MCF 10A (cell line): ENCODE data around the gene GNB5. TPM values are rescaled to one million over a fixed set of nuclear protein-coding genes. Genes with fewer than 3 reads are reported as not detected.
A peak's percentile ranks its signal among the peaks of the same experiment; 100 is the strongest.

Experiments
- BruUV-seq: library from RNA; stranded (reverse); fragments of 400-500 nt; replicated peaks from 2 replicates; lab custom pipeline; 2021; lab: Mats Ljungman, UMichigan
- CTCF ChIA-PET: fragments of 300-600 bp; sonication (Branson Sonifier 250); formaldehyde crosslinking; extraction: SDS; loops from one replicate; lab custom pipeline; 2021; ENCODE audit warnings: antibody characterized with exemption, inconsistent platforms; lab: Yijun Ruan, JAX
- POLR2A ChIA-PET: fragments of 300-600, 350-650 bp; sonication (Branson Sonifier 250); formaldehyde crosslinking; extraction: SDS; loops from one replicate; lab custom pipeline; 2020; ENCODE audit warnings: antibody characterized with exemption, inconsistent platforms; lab: Yijun Ruan, JAX
- DNase-seq: peaks from one replicate; pipeline ENCODE4 v3.0.0-alpha.2; 2018; ENCODE audit not compliant: unreplicated experiment
- H3K27ac Mint-ChIP-seq: one replicate; pipeline ENCODE4 v1.8.0; 2022; ENCODE audit warnings: mild to moderate bottlenecking, low read depth, mixed read lengths; ENCODE audit not compliant: unreplicated experiment
- H3K27me3 Mint-ChIP-seq: one replicate; pipeline ENCODE4 v1.8.0; 2022; ENCODE audit warnings: mixed read lengths; ENCODE audit not compliant: insufficient read depth, unreplicated experiment
- H3K36me3 Mint-ChIP-seq: one replicate; pipeline ENCODE4 v1.8.0; 2022; ENCODE audit warnings: mild to moderate bottlenecking, moderate library complexity, mixed read lengths; ENCODE audit not compliant: insufficient read depth, unreplicated experiment
- H3K4me1 Mint-ChIP-seq: one replicate; pipeline ENCODE4 v1.8.0; 2022; ENCODE audit warnings: mixed read lengths; ENCODE audit not compliant: insufficient read depth, unreplicated experiment
- H3K4me3 Mint-ChIP-seq: one replicate; pipeline ENCODE4 v1.8.0; 2022; ENCODE audit warnings: mild to moderate bottlenecking, moderate library complexity, mixed read lengths; ENCODE audit not compliant: unreplicated experiment
- H3K9me3 Mint-ChIP-seq: one replicate; pipeline ENCODE4 v1.8.0; 2022; ENCODE audit warnings: mixed read lengths; ENCODE audit not compliant: unreplicated experiment
- CTCF ChIP-seq: fragments of 200-600 bp; IDR thresholded peaks from one replicate; pipeline ENCODE4 v1.8.0; 2022; ENCODE audit warnings: antibody characterized with exemption, mild to moderate bottlenecking; ENCODE audit not compliant: unreplicated experiment
- intact Hi-C: fragments of 100-400 bp; cut with micrococcal nuclease; formaldehyde crosslinking; loops from 2 replicates; pipeline ENCODE4 v1.14.1; 2022
- total RNA-seq: library from RNA; stranded (reverse); gene quantifications from 2 replicates; pipeline ENCODE4 v1.2.3, GENCODE V29; 2022

The GNB5 gene
- total RNA-seq, 1 experiment from 2014 or later, result 31.8 TPM

DNA sequence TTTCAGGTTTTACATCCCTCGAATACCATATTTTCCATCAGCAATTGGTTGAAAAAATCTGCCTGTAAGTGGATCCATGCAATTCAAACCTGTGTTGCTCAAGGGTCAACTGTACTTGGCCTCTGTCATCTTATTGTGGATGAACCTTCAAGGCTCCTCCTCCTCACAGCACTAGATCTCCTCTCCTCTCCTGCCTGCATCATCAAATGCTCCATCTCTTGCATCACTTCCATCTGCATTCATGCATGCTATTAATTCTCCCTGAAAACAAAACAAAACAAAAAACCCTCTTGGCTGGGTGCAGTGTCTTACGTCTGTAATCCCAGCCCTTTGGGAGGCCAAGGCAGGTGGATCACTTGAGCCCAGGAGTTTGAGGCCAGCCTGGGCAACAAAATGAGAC lies 88.7 kb downstream of the GNB5 start:
- BruUV-seq, result no TSS peak
- H3K27ac Mint-ChIP-seq, result peak overlapping the region; percentile 92
- intact Hi-C loops, result no loop called here
- CTCF ChIA-PET, result interaction anchor here (1.1 to 1.8 kb wide), 2 partner anchors 37 to 122 kb away, joined by 3 to 10 read pairs; no protein-coding TSS in a partner anchor
- no peak overlapping the region for H3K4me3 Mint-ChIP-seq
- DNase-seq, result peak; percentile 91
- peaks cover 36% of the 10 kb centered on the region for H3K4me1 Mint-ChIP-seq
- no peak for TF ChIP-seq CTCF
- H3K27me3 Mint-ChIP-seq, result no peaks in the 10 kb centered on the region
- POLR2A ChIA-PET, result interaction anchor here (0.9 to 2.3 kb wide), 9 partner anchors 8 to 121 kb away, joined by 3 to 18 read pairs (median 4); no protein-coding TSS in a partner anchor
- no peaks in the 10 kb centered on the region for H3K9me3 Mint-ChIP-seq
- H3K36me3 Mint-ChIP-seq, result peaks cover under 1% of the 10 kb centered on the region

DNA sequence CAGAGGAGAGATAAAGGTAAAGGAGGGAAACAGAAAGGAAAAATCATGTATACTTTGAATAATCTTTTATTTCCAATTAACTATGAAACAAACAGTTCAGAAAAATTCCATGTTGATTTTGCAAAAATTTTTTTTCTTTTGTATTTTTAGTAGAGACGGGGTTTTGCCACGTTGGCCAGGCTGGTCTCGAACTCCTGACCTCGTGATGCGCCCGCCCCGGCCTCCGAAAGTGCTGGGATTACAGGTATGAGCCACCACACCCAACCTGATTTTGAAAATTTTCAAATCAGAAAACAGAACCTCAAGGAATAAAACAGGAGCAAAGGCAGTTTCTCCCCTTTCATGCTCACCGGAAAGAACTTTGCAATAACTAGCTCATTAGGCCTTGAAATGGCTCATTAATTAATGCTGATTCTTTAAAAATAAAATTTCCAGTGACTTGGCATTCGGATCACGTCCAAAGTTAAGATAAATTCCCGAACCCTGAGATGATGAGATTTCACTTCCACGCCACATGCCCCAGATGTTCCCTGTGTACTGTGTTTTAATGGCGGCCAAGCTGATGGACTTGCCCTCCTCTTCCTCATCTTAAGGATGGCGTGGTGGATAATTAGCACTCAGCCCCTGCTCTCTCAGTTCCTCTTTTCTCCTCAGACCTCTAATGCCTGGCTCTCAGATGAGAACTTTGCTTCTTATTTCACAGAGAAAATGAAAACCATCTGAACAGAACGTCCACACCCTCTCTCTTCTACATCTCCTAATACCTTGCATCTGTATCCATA lies 89.5 kb downstream of the GNB5 start:
- intact Hi-C loops, result no loop called here
- H3K4me1 Mint-ChIP-seq, result peaks cover 41% of the 10 kb centered on the region
- no peak for TF ChIP-seq CTCF
- no TSS peak for BruUV-seq
- peaks cover 6% of the 10 kb centered on the region for H3K36me3 Mint-ChIP-seq
- no peak overlapping the region for H3K4me3 Mint-ChIP-seq
- H3K27me3 Mint-ChIP-seq, result no peaks in the 10 kb centered on the region
- POLR2A ChIA-PET, result interaction anchor here (1.5 to 8.8 kb wide), 4 partner anchors 26 to 130 kb away, joined by 5 to 214 read pairs (median 100); partner anchors contain the start of gene LEO1
- CTCF ChIA-PET, result interaction anchor here (0.8 to 5.3 kb wide), 2 partner anchors 37 to 41 kb away, joined by 3 to 29 read pairs; no protein-coding TSS in a partner anchor
- no peaks in the 10 kb centered on the region for H3K9me3 Mint-ChIP-seq
- no peak for DNase-seq
- H3K27ac Mint-ChIP-seq, result peak overlapping the region; percentile 92

DNA sequence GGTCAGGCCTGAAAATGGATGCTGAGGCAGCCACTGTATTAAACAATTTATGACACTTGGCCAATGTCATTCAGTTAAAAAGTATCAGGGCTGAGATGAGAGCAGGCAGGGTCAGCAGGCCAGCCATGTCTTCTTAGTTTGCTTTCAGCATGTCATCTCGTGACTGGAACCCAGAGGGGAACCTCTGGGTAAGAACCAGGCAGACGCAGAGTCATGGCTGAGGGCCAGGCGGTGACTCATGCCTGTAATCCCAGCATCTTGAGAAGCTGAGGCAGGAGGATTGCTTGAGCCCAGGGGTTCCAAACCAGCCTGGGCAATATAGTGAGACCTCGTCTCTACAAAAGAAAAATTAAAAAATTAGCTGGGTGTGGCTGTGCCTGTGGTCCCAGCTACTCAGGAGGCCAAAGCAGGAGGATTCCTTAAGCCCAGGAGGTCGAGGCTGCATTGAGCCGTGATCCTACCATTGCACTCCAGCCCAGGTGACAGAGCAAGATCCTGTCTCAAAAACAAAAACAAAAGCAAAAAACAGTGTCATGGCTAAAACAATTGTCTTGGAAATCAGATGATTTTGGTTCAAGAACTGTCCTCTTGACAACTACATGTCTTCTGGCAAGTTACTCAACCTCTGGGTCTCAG lies 90.3 kb downstream of the GNB5 start:
- ChIA-PET POLR2A (interaction anchor here (0.5 to 8.8 kb wide), 9 partner anchors 10 to 296 kb away, joined by 3 to 214 read pairs (median 4); partner anchors contain the start of gene LEO1), CTCF (interaction anchor here (0.6 to 5.3 kb wide), 5 partner anchors 18 to 42 kb away, joined by 3 to 29 read pairs (median 4); no protein-coding TSS in a partner anchor)
- BruUV-seq, result TSS peak; percentile 52
- Mint-ChIP-seq H3K9me3 (no peaks in the 10 kb centered on the region), H3K27me3 (no peaks in the 10 kb centered on the region), H3K4me3 (no peak overlapping the region), H3K36me3 (peaks cover 9% of the 10 kb centered on the region), H3K4me1 (peaks cover 40% of the 10 kb centered on the region), H3K27ac (no peak overlapping the region)
- intact Hi-C loops, result no loop called here
- peak; percentile 95 for DNase-seq
- no peak for TF ChIP-seq CTCF
